SK-MEL-5 (cell line): ENCODE results near the gene MRPS2. TPM values are rescaled to one million over a fixed set of nuclear protein-coding genes. Genes with fewer than 3 reads are reported as not detected.
A peak's percentile ranks its signal among the peaks of the same experiment; 100 is the strongest.

Experiments used
- DNase-seq: peaks from one replicate; pipeline ENCODE4 v3.0.0-alpha.2; 2016; ENCODE audit warnings: low read depth, low spot score
- in situ Hi-C: cut with HindIII; loops from 2 replicates; pipeline ENCODE4 v1.10.0; 2016; ENCODE audit warnings: low sequenced_read_pairs, high pct_unique_total_duplicates, low pct_unique_long_range_greater_than_20kb
- total RNA-seq: library from RNA; depleted of rRNA; stranded (reverse); fragments of >200 nt; shearing (Covaris generic); gene quantifications from 2 replicates; pipeline ENCODE4 v1.2.3, GENCODE V29; 2014

Gene MRPS2
- total RNA-seq, 1 experiment from 2014 or later = 75.3 TPM

GRCh38 chr9:135491764-135492163 lies 8.7 kb upstream of the MRPS2 start:
- in situ Hi-C loops = no loop called here
- no peak for DNase-seq

GRCh38 chr9:135492886-135493669 lies 7.4 kb upstream of the MRPS2 start:
- no peak for DNase-seq
- in situ Hi-C loops = no loop called here

- in situ Hi-C loops = no loop called here
- DNase-seq = no peak
These were observed 5.5 kb upstream of the MRPS2 start for GRCh38 chr9:135494791-135495559.

- DNase-seq = no peak
- in situ Hi-C loops = no loop called here
These were observed 1.9 kb upstream of the MRPS2 start for GRCh38 chr9:135498381-135499126.

GRCh38 chr9:135499326-135500070 lies 984 bp upstream of the MRPS2 start:
- in situ Hi-C loops = no loop called here
- peak; percentile 87 for DNase-seq

GRCh38 chr9:135500071-135500524 lies 384 bp upstream of the MRPS2 start:
- in situ Hi-C loops = no loop called here
- DNase-seq = no peak

- peak; percentile 55 for DNase-seq
- in situ Hi-C loops = no loop called here
These were observed 1.0 kb downstream of the MRPS2 start for GRCh38 chr9:135501261-135502167.

GRCh38 chr9:135502168-135502872 lies 1.8 kb downstream of the MRPS2 start:
- in situ Hi-C loops = no loop called here
- no peak for DNase-seq

- no peak for DNase-seq
- in situ Hi-C loops = no loop called here
These were observed 2.4 kb downstream of the MRPS2 start for GRCh38 chr9:135502873-135503321.

GRCh38 chr9:135503371-135504261 lies 3.1 kb downstream of the MRPS2 start:
- no peak for DNase-seq
- in situ Hi-C loops = no loop called here

GRCh38 chr9:135504262-135505243 lies 4.1 kb downstream of the MRPS2 start:
- peak; percentile 73 for DNase-seq
- in situ Hi-C loops = no loop called here

- in situ Hi-C loops = no loop called here
- no peak for DNase-seq
These were observed 5.1 kb downstream of the MRPS2 start for GRCh38 chr9:135505406-135506187.

GRCh38 chr9:135506327-135507103 lies 6.0 kb downstream of the MRPS2 start:
- in situ Hi-C loops = no loop called here
- no peak for DNase-seq
